HCT116 (cell line): ENCODE measurements around the gene VWA3B.
"Not testable (repeated sequence)": the region's sequence is repeated elsewhere in the genome, so short reads cannot be mapped to it uniquely, and the experiment has no call there.

Experiments
- CBX3 ChIP-seq: IDR thresholded peaks from 2 replicates; pipeline ENCODE4 v1.6.1; 2012; ENCODE audit warnings: low read depth
- CTCF ChIP-seq, 3 experiments: fragments of 200-600 bp in 1 of 3; sonication (generic) in 1 of 3; IDR thresholded peaks in 2 of 3; conservative IDR thresholded peaks in 1 of 3; 2 replicates each; pipeline ENCODE4 v1.5.1; 2012 to 2017; ENCODE audit warnings: low read depth in 2 of 3, low read length in 2 of 3, antibody characterized with exemption in 1 of 3, borderline replicate concordance in 1 of 3, control low read depth in 1 of 3, mild to moderate bottlenecking in 1 of 3, mixed read lengths in 1 of 3, mixed run types in 1 of 3, moderate library complexity in 1 of 3; ENCODE audit not compliant: insufficient read depth in 1 of 3
- EZH2 ChIP-seq: fragments of 200-600 bp; sonication (generic); IDR thresholded peaks from 2 replicates; pipeline ENCODE4 v1.6.1; 2017; ENCODE audit warnings: antibody characterized with exemption, mixed run types
- EZH2phosphoT487 ChIP-seq: fragments of 200-600 bp; IDR thresholded peaks from 2 replicates; pipeline ENCODE4 v1.6.1; 2018; ENCODE audit warnings: antibody characterized with exemption, borderline replicate concordance
- POLR2A ChIP-seq: IDR thresholded peaks from 2 replicates; pipeline ENCODE4 v1.7.0; 2011; ENCODE audit warnings: borderline replicate concordance; ENCODE audit not compliant: insufficient read depth, insufficient read length; ENCODE audit errors: extremely low read depth
- POLR2AphosphoS5 ChIP-seq: IDR thresholded peaks from 2 replicates; pipeline ENCODE4 v1.6.1; 2011; ENCODE audit warnings: mild to moderate bottlenecking, low read depth, low read length, moderate library complexity
- REST ChIP-seq: IDR thresholded peaks from 2 replicates; pipeline ENCODE4 v1.6.1; 2012; ENCODE audit warnings: low read depth
- SRF ChIP-seq: IDR thresholded peaks from 2 replicates; pipeline ENCODE4 v1.6.1; 2012; ENCODE audit warnings: low read depth
- YY1 ChIP-seq: IDR thresholded peaks from 2 replicates; pipeline ENCODE4 v1.6.1; 2011; ENCODE audit warnings: low read length, low read depth, moderate library complexity, mild to moderate bottlenecking; ENCODE audit not compliant: insufficient replicate concordance; ENCODE audit errors: extremely low read depth

GRCh38 chr2:98147900-98148299 lies 60.9 kb downstream of the VWA3B start:
- not testable (repeated sequence) for TF ChIP-seq EZH2; CBX3; YY1; CTCF (IDR thresholded peaks at IDR 0.05 in 2 of 3, conservative IDR thresholded peaks at IDR 0.05 in 1 of 3; ENCODE audit: borderline replicate concordance in 1 of 3, insufficient read depth in 1 of 3, low read depth in 2 of 3, low read length in 2 of 3); EZH2phosphoT487; POLR2AphosphoS5; POLR2A; SRF; REST
